Measurements from ENCODE around the gene MYBPC2.

- TF ChIP-seq POLR2A (IDR thresholded peaks at IDR 0.05; ENCODE audit: low read length) (no peak), GATA1 (IDR thresholded peaks at IDR 0.05; ENCODE audit: low read depth, low read length) (no peak)
These were observed 9.2 kb upstream of the MYBPC2 start for GRCh38 chr19:50423279-50424113.
